ENCODE data around the gene SCYGR6. TPM values are rescaled to one million over a fixed set of nuclear protein-coding genes. Genes with fewer than 3 reads are reported as not detected.

SCYGR6 gene
- total RNA-seq, 1 donor from 2014 or later: not detected

GRCh38 chr2:227717687-227718567 is 6.6 kb downstream of the SCYGR6 start, which contains the start of gene SLC19A3:
Gene SLC19A3, minus strand, starts transcription at chr2:227718028. Its CDS starts 15,710 bp downstream, at chr2:227702318.
- Mint-ChIP-seq H3K4me1 (ENCODE audit: unreplicated experiment) (peaks cover 3% of the 10 kb centered on the region), H3K4me3 (peak within 1 kb of the TSS; percentile 87), H3K27ac (peak within 1 kb of the TSS; percentile 29)

GRCh38 chr2:227716501-227716900 is 8.1 kb downstream of the SCYGR6 start:
- no peaks in the 10 kb centered on the region for H3K4me1 Mint-ChIP-seq (ENCODE audit: unreplicated experiment)
- TF ChIP-seq CTCF (conservative IDR thresholded peaks at IDR 0.05): no peak
- no peaks in the 10 kb centered on the region for H3K9me3 Mint-ChIP-seq
- peaks cover 16% of the 10 kb centered on the region for H3K27me3 Mint-ChIP-seq
- H3K36me3 Mint-ChIP-seq: no peaks in the 10 kb centered on the region
- peak overlapping the region; percentile 57 for H3K4me3 Mint-ChIP-seq
- no peak for DNase-seq (ENCODE audit: extremely low spot score, unreplicated experiment)
- peak overlapping the region; percentile 30 for H3K27ac Mint-ChIP-seq

More at GRCh38 chr2:227717687-227718567, 6.6 kb downstream of the SCYGR6 start, which contains the start of gene SLC19A3:
- TF ChIP-seq CTCF (conservative IDR thresholded peaks at IDR 0.05): no peak
- Mint-ChIP-seq H3K36me3 (no peaks in the 10 kb centered on the region), H3K27me3 (peaks cover 16% of the 10 kb centered on the region), H3K9me3 (no peaks in the 10 kb centered on the region)
- peak; percentile 77 for DNase-seq (ENCODE audit: extremely low spot score, unreplicated experiment)

GRCh38 chr2:227713291-227713690 is 11.3 kb downstream of the SCYGR6 start:
- DNase-seq (ENCODE audit: extremely low spot score, unreplicated experiment): no peak
- Mint-ChIP-seq H3K4me3 (no peak overlapping the region), H3K27me3 (peaks cover 16% of the 10 kb centered on the region), H3K36me3 (no peaks in the 10 kb centered on the region), H3K9me3 (no peaks in the 10 kb centered on the region), H3K27ac (peak overlapping the region; percentile 69), H3K4me1 (ENCODE audit: unreplicated experiment) (no peaks in the 10 kb centered on the region)
- no peak for TF ChIP-seq CTCF (conservative IDR thresholded peaks at IDR 0.05)

- H3K4me1 Mint-ChIP-seq (ENCODE audit: unreplicated experiment): no peaks in the 10 kb centered on the region
- no peak overlapping the region for H3K4me3 Mint-ChIP-seq
- H3K27me3 Mint-ChIP-seq: no peaks in the 10 kb centered on the region
- no peaks in the 10 kb centered on the region for H3K36me3 Mint-ChIP-seq
- no peaks in the 10 kb centered on the region for H3K9me3 Mint-ChIP-seq
- no peak overlapping the region for H3K27ac Mint-ChIP-seq
- DNase-seq (ENCODE audit: extremely low spot score, unreplicated experiment): no peak
- no peak for TF ChIP-seq CTCF (conservative IDR thresholded peaks at IDR 0.05)
Measured at GRCh38 chr2:227710986-227711385, 13.6 kb downstream of the SCYGR6 start.

GRCh38 chr2:227707390-227707789 is 17.2 kb downstream of the SCYGR6 start:
- no peak for DNase-seq (ENCODE audit: extremely low spot score, unreplicated experiment)
- Mint-ChIP-seq H3K36me3 (peaks cover 5% of the 10 kb centered on the region), H3K4me1 (ENCODE audit: unreplicated experiment) (peaks cover 3% of the 10 kb centered on the region), H3K9me3 (no peaks in the 10 kb centered on the region), H3K4me3 (no peak overlapping the region), H3K27me3 (no peaks in the 10 kb centered on the region), H3K27ac (no peak overlapping the region)
- TF ChIP-seq CTCF (conservative IDR thresholded peaks at IDR 0.05): no peak

Data from type B pancreatic cell (in vitro differentiated cells).